ENCODE data around the gene MMS22L. TPM values are rescaled to one million over a fixed set of nuclear protein-coding genes. Genes with fewer than 3 reads are reported as not detected.

Gene MMS22L
- total and polyA plus RNA-seq, 2 of the 13 experiments (the other 11 are each of a cell fraction or from before 2014, with no cell fraction given): 6.2 to 32.9 TPM

- H3K9ac ChIP-seq (ENCODE audit: insufficient read depth, low read depth, low read length): no peak overlapping the region
- POLR2A ChIA-PET: no interaction called here
These were observed 21.7 kb upstream of the MMS22L start for GRCh38 chr6:97304701-97305100.

More at GRCh38 chr6:97304701-97305100, 21.7 kb upstream of the MMS22L start:
- in situ Hi-C loops (cut with HindIII; ENCODE audit: extremely low pct_ligation_motif_present, low pct_unique_long_range_greater_than_20kb): no loop called here
- H3K4me2 ChIP-seq (ENCODE audit: low read depth, low read length): no peak overlapping the region
- H3K27ac ChIP-seq (ENCODE audit: extremely low read length, insufficient read depth, low read length): no peak overlapping the region
- H3K9me3 ChIP-seq (ENCODE audit: low read length): no peaks in the 10 kb centered on the region
- CTCF ChIA-PET (ENCODE audit: low intra/inter-chr PET ratio, low total read pairs): no interaction called here
- H2AFZ ChIP-seq (ENCODE audit: low read length): no peak overlapping the region
- H3K4me1 ChIP-seq (ENCODE audit: insufficient read depth, low read length): no peaks in the 10 kb centered on the region
- H3K36me3 ChIP-seq (replicated peaks in 1 of 2; ENCODE audit: control insufficient read depth in 1 of 2, insufficient read depth in 2 of 2, low read length in 2 of 2): no peaks in the 10 kb centered on the region
- no peak for ATAC-seq
- intact Hi-C loops (cut with micrococcal nuclease; ENCODE audit: unreplicated experiment): no loop called here
- H3K79me2 ChIP-seq (ENCODE audit: insufficient read depth, low read length): no peaks in the 10 kb centered on the region
- H3K27me3 ChIP-seq (ENCODE audit: control insufficient read depth in 1 of 2, insufficient read depth in 2 of 2, low read length in 2 of 2): peaks cover 0 to 3% of the 10 kb centered on the region in 2 experiments; a peak in 2 of 5 replicates
- no peak for DNase-seq (ENCODE audit: low spot score)
- no TSS peak for BruUV-seq (replicated peaks)
- no peaks in the 10 kb centered on the region for H4K20me1 ChIP-seq (ENCODE audit: insufficient read depth, low read length)
- no peak for FAIRE-seq
- no peak overlapping the region for H3K4me3 ChIP-seq (replicated peaks in 1 of 3; ENCODE audit: insufficient read depth in 1 of 3, low read depth in 2 of 3, low read length in 3 of 3)
- TF ChIP-seq ZNF34 (CRISPR knock-in tag; IDR thresholded peaks at IDR 0.05; ENCODE audit: borderline replicate concordance) (no peak), MTF1 (CRISPR knock-in tag; IDR thresholded peaks at IDR 0.05) (no peak), ZNF781 (CRISPR knock-in tag; IDR thresholded peaks at IDR 0.05; ENCODE audit: borderline replicate concordance, not compliant biosample characterization) (no peak), ZNF589 (CRISPR knock-in tag; conservative IDR thresholded peaks at IDR 0.05) (no peak), ZNF580 (CRISPR knock-in tag; IDR thresholded peaks at IDR 0.05; ENCODE audit: borderline replicate concordance, low read depth) (no peak), ZBTB49 (CRISPR knock-in tag; IDR thresholded peaks at IDR 0.05; ENCODE audit: borderline replicate concordance) (no peak), ZBTB39 (CRISPR knock-in tag; IDR thresholded peaks at IDR 0.05) (no peak), HOMEZ (CRISPR knock-in tag; IDR thresholded peaks at IDR 0.05; ENCODE audit: low read depth) (no peak), GTF2F1 (IDR thresholded peaks at IDR 0.05; ENCODE audit: low read length) (no peak), ZNF331 (CRISPR knock-in tag; IDR thresholded peaks at IDR 0.05) (no peak), ZNF75D (CRISPR knock-in tag; IDR thresholded peaks at IDR 0.05; ENCODE audit: borderline replicate concordance) (no peak), ELF3 (CRISPR knock-in tag; IDR thresholded peaks at IDR 0.05) (no peak)
- 23% methylated on average over 2 of the region's 2 CpGs for WGBS (ENCODE audit: low lambda C conversion rate)

Data from HepG2 (cell line).